Lower leg skin (tissue), 4 donors: ENCODE results near the gene TIMM17A. TPM values are rescaled to one million over a fixed set of nuclear protein-coding genes. Genes with fewer than 3 reads are reported as not detected.
A peak's percentile ranks its signal among the peaks of the same experiment; 100 is the strongest.

ENCODE experiments used
- DNase-seq, 2 donors: peaks; one replicate each; pipeline ENCODE4 v3.0.0-alpha.2; 2019; ENCODE audit warnings: low spot score in 2 of 2
- H3K4me3 ChIP-seq: fragments of 200-600 bp; sonication (generic); 2 replicates; pipeline ENCODE4 v1.5.1; 2017; ENCODE audit warnings: mild to moderate bottlenecking, low read depth; ENCODE audit not compliant: poor library complexity, severe bottlenecking
- POLR2A ChIP-seq, 2 donors: fragments of 450-650 bp; IDR thresholded peaks; one replicate each; pipeline ENCODE4 v1.6.1; 2016 to 2017; ENCODE audit warnings: antibody characterized with exemption in 2 of 2, mild to moderate bottlenecking in 1 of 2, moderate library complexity in 1 of 2
- WGBS, 2 donors: methylation state at CpG; one replicate each; pipeline ENCODE4 v1.1.5; 2018; 5-methylcytosine and 5-hydroxymethylcytosine counted together
- intact Hi-C: fragments of 100-400 bp; cut with DNase I; formaldehyde crosslinking; loops from one replicate; pipeline ENCODE4 v1.15.0; 2023; ENCODE audit warnings: low total_unique reads
- total RNA-seq, 4 donors: library from RNA; depleted of rRNA; stranded (reverse); fragments of >200 nt; gene quantifications; one replicate each; pipeline ENCODE4 v1.1.0, GENCODE V29; 2016
- TF ChIP-seq, protein P1 (sequence below), 3 donors: fragments of 450-650 bp; IDR thresholded peaks; one replicate each; pipeline ENCODE4 v1.5.1; 2016; ENCODE audit warnings: antibody characterized with exemption in 3 of 3, mild to moderate bottlenecking in 3 of 3, moderate library complexity in 2 of 3

Gene TIMM17A
- total RNA-seq, 4 donors from 2014 or later = 18.7 to 22.4 (median 20.2) TPM

DNA sequence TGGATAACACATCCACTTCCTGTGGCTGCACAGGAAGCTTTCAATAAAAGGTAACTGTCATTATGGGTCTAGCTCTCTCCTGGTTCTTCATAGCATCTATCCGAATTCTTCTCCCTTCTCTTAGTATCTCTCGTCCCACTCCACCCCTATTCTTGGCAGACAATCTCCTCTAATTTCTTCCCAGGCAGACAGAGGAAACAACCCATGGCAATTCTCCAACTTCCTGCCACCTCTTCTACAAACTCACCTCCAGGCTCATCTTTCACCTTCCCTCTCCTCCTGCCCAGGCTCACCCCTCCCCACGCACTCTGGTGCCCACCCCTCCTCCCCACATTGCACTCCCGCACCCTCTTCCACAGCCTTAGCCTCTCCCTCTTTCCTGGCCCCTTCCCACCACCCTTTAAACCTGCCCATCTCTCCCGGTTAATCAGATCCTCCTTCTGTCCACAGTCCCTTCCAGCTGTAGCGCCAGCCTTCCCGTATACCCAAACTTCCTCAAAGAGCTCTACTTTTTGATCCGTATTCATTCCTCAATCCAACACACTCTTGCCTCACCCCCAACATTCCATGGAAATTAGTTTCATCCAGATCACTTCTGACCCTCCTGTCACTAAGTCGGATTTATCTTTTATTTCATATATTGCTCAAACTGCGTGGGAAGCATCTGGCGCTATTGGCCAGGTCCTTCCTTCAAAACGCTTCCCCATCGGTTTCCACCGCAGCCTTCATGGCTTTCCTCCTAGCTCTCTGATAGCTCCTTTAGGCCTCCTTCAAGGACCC is 40.7 kb upstream of the TIMM17A start:
- TF ChIP-seq POLR2A (IDR thresholded peaks at IDR 0.05) = no peak
- TF ChIP-seq, protein P1, sequence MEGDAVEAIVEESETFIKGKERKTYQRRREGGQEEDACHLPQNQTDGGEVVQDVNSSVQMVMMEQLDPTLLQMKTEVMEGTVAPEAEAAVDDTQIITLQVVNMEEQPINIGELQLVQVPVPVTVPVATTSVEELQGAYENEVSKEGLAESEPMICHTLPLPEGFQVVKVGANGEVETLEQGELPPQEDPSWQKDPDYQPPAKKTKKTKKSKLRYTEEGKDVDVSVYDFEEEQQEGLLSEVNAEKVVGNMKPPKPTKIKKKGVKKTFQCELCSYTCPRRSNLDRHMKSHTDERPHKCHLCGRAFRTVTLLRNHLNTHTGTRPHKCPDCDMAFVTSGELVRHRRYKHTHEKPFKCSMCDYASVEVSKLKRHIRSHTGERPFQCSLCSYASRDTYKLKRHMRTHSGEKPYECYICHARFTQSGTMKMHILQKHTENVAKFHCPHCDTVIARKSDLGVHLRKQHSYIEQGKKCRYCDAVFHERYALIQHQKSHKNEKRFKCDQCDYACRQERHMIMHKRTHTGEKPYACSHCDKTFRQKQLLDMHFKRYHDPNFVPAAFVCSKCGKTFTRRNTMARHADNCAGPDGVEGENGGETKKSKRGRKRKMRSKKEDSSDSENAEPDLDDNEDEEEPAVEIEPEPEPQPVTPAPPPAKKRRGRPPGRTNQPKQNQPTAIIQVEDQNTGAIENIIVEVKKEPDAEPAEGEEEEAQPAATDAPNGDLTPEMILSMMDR (IDR thresholded peaks at IDR 0.05) = no peak
- intact Hi-C loops = no loop called here
- H3K4me3 ChIP-seq = no peak overlapping the region
- DNase-seq = no peak
- 61 to 63% methylated on average over 13 to 14 of the region's 14 CpGs for WGBS, 2 donors

DNA sequence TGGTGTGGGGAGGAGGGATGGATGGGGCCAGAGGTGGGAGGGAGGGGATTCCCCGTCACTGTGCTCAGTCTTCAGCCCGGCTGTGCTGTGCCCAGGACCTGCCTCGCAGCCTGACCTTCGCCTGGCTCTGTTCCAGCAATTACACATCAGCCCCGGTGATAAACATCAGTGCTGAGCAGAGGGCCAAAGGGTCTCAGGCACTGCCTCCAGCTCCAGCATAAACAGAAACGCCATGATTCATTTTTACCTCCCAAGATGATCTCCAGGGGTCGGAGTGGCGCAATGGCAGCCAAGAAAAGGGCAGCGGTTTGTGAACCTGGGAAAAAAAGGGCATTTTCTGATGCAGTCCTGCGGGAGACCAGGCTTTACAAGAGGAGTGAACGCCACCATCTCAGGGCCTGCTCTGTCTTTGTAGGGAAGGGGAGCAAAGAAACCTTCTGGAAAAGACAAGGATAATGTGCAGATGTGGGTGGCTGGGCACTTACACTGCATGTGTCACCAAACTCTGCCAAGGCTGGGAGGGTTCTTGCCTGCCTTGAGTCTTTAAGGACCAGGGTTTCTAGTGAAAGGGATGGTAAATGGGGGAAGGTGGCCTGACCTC is 38.6 kb upstream of the TIMM17A start:
- no peak overlapping the region for H3K4me3 ChIP-seq
- DNase-seq = peak; percentile 66 to 88
- TF ChIP-seq, protein P1 (IDR thresholded peaks at IDR 0.05) = no peak
- intact Hi-C loops = no loop called here
- 33 to 34% methylated on average over 11 of the region's 11 CpGs for WGBS, 2 donors

DNA sequence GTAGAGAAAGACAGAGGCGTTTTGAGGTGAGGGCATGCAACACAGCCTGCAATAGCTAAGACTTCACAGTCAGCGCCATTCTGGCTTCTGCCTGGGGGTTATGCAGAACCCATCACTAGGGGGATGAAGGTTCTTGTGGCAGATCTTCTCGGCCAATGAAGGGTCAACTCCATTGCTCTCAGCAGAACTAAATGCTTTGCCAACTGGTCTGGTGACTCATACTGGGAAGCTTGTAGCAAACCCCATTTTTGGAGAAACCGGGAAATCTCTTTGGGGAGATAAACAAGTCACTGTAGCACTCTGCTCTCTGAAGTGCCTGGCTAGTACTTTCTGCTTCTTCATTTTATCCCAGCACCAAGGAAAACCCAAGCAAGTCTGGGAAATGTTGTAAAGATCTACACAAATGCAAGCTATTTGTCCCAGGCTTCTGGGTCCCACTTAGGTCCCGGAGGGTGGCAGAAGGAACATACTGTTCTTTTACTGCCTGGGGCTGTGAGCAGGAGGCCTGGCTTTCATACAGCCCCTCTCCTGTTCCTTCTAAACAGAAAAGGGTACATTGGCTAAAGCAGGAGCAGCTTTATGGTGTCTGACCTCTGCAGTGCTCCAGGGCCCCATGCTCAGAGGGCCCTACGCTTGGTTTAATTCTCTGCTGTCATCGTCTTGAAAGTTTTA is 37.8 kb upstream of the TIMM17A start:
- 60 to 68% methylated on average over 7 of the region's 7 CpGs for WGBS, 2 donors
- DNase-seq = no peak
- intact Hi-C loops = no loop called here
- H3K4me3 ChIP-seq = no peak overlapping the region
- TF ChIP-seq, protein P1 (IDR thresholded peaks at IDR 0.05) = no peak
- TF ChIP-seq POLR2A (IDR thresholded peaks at IDR 0.05) = no peak

DNA sequence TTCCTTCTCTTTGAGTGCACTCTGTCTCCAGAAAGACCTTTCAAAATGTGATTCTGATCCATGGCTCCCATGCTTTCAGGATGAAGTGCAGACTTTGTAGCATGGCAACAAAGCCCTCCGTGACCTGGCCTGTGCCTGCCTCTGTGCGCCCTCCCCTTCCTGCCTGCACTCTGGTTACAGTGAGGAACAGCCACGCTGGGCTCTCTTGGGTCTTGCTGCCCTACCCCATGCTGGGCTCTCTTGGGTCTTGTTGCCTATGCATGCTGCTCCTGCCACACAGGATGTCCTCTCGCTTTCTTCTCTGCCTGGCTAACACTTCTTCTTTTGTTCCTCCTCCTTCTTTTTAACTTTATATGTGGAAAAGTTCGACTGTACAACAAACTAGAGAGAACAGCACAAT is 37.0 kb upstream of the TIMM17A start:
- no peak for TF ChIP-seq POLR2A (IDR thresholded peaks at IDR 0.05)
- TF ChIP-seq, protein P1 (IDR thresholded peaks at IDR 0.05) = no peak
- 85% methylated on average over 5 of the region's 5 CpGs for WGBS, 2 donors
- no peak overlapping the region for H3K4me3 ChIP-seq
- DNase-seq = no peak
- intact Hi-C loops = no loop called here

DNA sequence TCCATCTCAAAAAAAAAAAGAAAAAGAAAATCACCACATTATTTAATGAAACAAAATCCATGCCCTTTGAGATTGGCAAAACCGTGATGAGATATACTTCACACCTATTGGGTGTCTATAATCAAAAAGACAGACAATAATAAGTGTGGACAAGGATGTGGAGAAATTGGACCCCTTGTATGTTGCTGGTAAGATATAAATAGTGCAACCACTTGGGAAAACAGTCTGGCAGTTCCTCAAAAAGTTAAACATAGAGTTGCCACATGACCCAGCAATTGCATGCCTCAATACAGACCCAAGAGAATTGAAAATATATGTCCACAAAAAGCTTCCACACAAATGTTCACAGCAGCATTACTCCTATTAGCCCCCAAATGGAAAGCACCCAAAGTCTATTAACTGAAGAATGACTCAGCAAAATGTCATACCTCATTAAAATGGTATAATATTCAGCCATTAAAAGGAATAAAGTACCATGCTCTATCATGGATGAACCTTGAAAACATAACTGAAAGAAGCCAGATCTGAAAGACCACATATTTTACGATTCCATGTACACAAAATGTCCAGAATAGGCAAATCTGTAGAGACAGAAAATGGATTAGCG is 33.2 kb upstream of the TIMM17A start:
- H3K4me3 ChIP-seq = no peak overlapping the region
- intact Hi-C loops = no loop called here
- DNase-seq = no peak
- TF ChIP-seq, protein P1 (IDR thresholded peaks at IDR 0.05) = no peak
- no peak for TF ChIP-seq POLR2A (IDR thresholded peaks at IDR 0.05)
- WGBS, 2 donors = 87 to 90% methylated on average over 3 of the region's 3 CpGs
